IMR-90 (cell line): Measurements from ENCODE around the gene PLCB3.

ENCODE experiments used
- CTCF ChIP-seq: conservative IDR thresholded peaks from 2 replicates; pipeline ENCODE4 v1.5.1; 2012; ENCODE audit warnings: mild to moderate bottlenecking, low read depth, low read length, improper control_type of control experiment
- MXI1 ChIP-seq: IDR thresholded peaks from 2 replicates; pipeline ENCODE4 v1.6.1; 2012; ENCODE audit warnings: low read depth, mild to moderate bottlenecking, low read length, moderate library complexity, borderline replicate concordance
- POLR2A ChIP-seq: IDR thresholded peaks from 2 replicates; pipeline ENCODE4 v1.6.1; 2012; ENCODE audit warnings: mild to moderate bottlenecking, low read depth, low read length
- TF ChIP-seq, protein P1 (sequence below): fragments of 150-350 bp; IDR thresholded peaks from 2 replicates; pipeline ENCODE4 v1.6.1; 2017; ENCODE audit warnings: mild to moderate bottlenecking, antibody characterized with exemption, low read length, low read depth

GRCh38 chr11:64203421-64204079, 47.8 kb upstream of the PLCB3 start:
- TF ChIP-seq MXI1 = no peak
- TF ChIP-seq, protein P1, sequence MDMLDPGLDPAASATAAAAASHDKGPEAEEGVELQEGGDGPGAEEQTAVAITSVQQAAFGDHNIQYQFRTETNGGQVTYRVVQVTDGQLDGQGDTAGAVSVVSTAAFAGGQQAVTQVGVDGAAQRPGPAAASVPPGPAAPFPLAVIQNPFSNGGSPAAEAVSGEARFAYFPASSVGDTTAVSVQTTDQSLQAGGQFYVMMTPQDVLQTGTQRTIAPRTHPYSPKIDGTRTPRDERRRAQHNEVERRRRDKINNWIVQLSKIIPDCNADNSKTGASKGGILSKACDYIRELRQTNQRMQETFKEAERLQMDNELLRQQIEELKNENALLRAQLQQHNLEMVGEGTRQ = no peak
- TF ChIP-seq CTCF = no peak
- no peak for TF ChIP-seq POLR2A
